ENCODE results near the gene TTLL6. TPM values are rescaled to one million over a fixed set of nuclear protein-coding genes. Genes with fewer than 3 reads are reported as not detected.

The TTLL6 gene
- total and polyA plus RNA-seq, 2 of the 8 experiments (the other 6 are each of a cell fraction or from before 2014, with no cell fraction given) = 2.6 to 4.3 TPM

DNA sequence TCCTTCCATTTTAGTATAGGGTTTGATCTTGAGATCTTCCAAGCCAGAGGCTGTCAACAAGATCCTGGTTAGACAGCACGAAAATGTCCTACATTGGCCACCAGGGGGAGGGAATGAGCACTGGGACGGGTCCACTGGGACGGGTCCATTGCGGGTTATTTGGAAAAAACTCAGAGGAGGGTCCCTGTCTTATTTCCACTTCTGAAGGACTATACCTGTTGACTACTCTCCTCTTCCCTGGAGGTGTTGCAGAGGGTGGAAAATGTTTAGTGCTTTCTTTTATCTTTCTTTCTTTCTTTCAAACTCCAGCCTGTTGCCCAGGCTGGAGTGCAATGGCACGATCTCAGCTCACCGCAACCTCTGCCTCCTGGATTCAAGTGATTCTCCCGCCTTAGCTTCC is 2.5 kb downstream of the TTLL6 start (continued):
- TF ChIP-seq, protein P1, sequence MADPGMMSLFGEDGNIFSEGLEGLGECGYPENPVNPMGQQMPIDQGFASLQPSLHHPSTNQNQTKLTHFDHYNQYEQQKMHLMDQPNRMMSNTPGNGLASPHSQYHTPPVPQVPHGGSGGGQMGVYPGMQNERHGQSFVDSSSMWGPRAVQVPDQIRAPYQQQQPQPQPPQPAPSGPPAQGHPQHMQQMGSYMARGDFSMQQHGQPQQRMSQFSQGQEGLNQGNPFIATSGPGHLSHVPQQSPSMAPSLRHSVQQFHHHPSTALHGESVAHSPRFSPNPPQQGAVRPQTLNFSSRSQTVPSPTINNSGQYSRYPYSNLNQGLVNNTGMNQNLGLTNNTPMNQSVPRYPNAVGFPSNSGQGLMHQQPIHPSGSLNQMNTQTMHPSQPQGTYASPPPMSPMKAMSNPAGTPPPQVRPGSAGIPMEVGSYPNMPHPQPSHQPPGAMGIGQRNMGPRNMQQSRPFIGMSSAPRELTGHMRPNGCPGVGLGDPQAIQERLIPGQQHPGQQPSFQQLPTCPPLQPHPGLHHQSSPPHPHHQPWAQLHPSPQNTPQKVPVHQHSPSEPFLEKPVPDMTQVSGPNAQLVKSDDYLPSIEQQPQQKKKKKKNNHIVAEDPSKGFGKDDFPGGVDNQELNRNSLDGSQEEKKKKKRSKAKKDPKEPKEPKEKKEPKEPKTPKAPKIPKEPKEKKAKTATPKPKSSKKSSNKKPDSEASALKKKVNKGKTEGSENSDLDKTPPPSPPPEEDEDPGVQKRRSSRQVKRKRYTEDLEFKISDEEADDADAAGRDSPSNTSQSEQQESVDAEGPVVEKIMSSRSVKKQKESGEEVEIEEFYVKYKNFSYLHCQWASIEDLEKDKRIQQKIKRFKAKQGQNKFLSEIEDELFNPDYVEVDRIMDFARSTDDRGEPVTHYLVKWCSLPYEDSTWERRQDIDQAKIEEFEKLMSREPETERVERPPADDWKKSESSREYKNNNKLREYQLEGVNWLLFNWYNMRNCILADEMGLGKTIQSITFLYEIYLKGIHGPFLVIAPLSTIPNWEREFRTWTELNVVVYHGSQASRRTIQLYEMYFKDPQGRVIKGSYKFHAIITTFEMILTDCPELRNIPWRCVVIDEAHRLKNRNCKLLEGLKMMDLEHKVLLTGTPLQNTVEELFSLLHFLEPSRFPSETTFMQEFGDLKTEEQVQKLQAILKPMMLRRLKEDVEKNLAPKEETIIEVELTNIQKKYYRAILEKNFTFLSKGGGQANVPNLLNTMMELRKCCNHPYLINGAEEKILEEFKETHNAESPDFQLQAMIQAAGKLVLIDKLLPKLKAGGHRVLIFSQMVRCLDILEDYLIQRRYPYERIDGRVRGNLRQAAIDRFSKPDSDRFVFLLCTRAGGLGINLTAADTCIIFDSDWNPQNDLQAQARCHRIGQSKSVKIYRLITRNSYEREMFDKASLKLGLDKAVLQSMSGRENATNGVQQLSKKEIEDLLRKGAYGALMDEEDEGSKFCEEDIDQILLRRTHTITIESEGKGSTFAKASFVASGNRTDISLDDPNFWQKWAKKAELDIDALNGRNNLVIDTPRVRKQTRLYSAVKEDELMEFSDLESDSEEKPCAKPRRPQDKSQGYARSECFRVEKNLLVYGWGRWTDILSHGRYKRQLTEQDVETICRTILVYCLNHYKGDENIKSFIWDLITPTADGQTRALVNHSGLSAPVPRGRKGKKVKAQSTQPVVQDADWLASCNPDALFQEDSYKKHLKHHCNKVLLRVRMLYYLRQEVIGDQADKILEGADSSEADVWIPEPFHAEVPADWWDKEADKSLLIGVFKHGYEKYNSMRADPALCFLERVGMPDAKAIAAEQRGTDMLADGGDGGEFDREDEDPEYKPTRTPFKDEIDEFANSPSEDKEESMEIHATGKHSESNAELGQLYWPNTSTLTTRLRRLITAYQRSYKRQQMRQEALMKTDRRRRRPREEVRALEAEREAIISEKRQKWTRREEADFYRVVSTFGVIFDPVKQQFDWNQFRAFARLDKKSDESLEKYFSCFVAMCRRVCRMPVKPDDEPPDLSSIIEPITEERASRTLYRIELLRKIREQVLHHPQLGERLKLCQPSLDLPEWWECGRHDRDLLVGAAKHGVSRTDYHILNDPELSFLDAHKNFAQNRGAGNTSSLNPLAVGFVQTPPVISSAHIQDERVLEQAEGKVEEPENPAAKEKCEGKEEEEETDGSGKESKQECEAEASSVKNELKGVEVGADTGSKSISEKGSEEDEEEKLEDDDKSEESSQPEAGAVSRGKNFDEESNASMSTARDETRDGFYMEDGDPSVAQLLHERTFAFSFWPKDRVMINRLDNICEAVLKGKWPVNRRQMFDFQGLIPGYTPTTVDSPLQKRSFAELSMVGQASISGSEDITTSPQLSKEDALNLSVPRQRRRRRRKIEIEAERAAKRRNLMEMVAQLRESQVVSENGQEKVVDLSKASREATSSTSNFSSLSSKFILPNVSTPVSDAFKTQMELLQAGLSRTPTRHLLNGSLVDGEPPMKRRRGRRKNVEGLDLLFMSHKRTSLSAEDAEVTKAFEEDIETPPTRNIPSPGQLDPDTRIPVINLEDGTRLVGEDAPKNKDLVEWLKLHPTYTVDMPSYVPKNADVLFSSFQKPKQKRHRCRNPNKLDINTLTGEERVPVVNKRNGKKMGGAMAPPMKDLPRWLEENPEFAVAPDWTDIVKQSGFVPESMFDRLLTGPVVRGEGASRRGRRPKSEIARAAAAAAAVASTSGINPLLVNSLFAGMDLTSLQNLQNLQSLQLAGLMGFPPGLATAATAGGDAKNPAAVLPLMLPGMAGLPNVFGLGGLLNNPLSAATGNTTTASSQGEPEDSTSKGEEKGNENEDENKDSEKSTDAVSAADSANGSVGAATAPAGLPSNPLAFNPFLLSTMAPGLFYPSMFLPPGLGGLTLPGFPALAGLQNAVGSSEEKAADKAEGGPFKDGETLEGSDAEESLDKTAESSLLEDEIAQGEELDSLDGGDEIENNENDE (IDR thresholded peaks at IDR 0.05; ENCODE audit: insufficient replicate concordance, low read length) = no peak
- TF ChIP-seq RAD21 (IDR thresholded peaks at IDR 0.05 in 1 of 2, conservative IDR thresholded peaks at IDR 0.05 in 1 of 2; ENCODE audit: low read depth in 2 of 2, low read length in 2 of 2) (peak; percentile 67 to 78), CTCF (IDR thresholded peaks at IDR 0.05; ENCODE audit: control extremely low read depth in 1 of 3, insufficient read depth in 1 of 3, low read depth in 1 of 3, low read length in 3 of 3) (peak; percentile 80 to 87 (median 83))
